ENCODE results near the gene TMEM263. TPM values are rescaled to one million over a fixed set of nuclear protein-coding genes. Genes with fewer than 3 reads are reported as not detected.

The TMEM263 gene
- total and polyA plus RNA-seq, 2 donors (not counting 3 experiments of a cell fraction or from before 2014, with no cell fraction given): 22.5 to 72.5 TPM

GRCh38 chr12:107019546-107019945 is 63.8 kb downstream of the TMEM263 start:
- POLR2A ChIA-PET: no interaction called here
- dilution Hi-C loops (cut with MboI; ENCODE audit: extremely low pct_ligation_motif_present, low sequenced_read_pairs): no loop called here

More at GRCh38 chr12:107019546-107019945, 63.8 kb downstream of the TMEM263 start:
- Histone ChIP-seq H3K9ac (replicated peaks; ENCODE audit: extremely low read depth, insufficient read depth, low read length) (no peak overlapping the region), H4K20me1 (replicated peaks; ENCODE audit: control insufficient read depth, extremely low read depth, insufficient read depth, low read length) (no peaks in the 10 kb centered on the region), H3K4me1 (ENCODE audit: control insufficient read depth, extremely low read depth, insufficient read depth, low read length) (no peaks in the 10 kb centered on the region), H3K9me3 (replicated peaks; ENCODE audit: control insufficient read depth, insufficient read depth, low read length) (no peaks in the 10 kb centered on the region), H3K4me3 (replicated peaks in 1 of 3; ENCODE audit: insufficient read depth in 1 of 3, low read depth in 1 of 3, low read length in 3 of 3) (no peak overlapping the region), H3K27me3 (ENCODE audit: control insufficient read depth in 2 of 2, insufficient read depth in 2 of 2, low read length in 2 of 2) (no peaks in the 10 kb centered on the region), H3K9me1 (replicated peaks; ENCODE audit: control insufficient read depth, extremely low read depth, insufficient read depth, low read length) (no peaks in the 10 kb centered on the region), H3K79me2 (ENCODE audit: control insufficient read depth, insufficient read depth, low read length) (no peaks in the 10 kb centered on the region), H2AFZ (ENCODE audit: low read depth, low read length) (no peak overlapping the region), H3K27ac (ENCODE audit: insufficient read depth, low read depth, low read length) (no peak overlapping the region), H3K4me2 (ENCODE audit: insufficient read depth, low read length) (no peak overlapping the region), H3K36me3 (ENCODE audit: control insufficient read depth in 2 of 2, extremely low read depth in 1 of 2, insufficient read depth in 2 of 2, low read length in 2 of 2) (no peaks in the 10 kb centered on the region)
- CTCF ChIA-PET: no interaction called here
- no peak for DNase-seq (ENCODE audit: low read depth, low spot score)
- BruUV-seq (replicated peaks): no TSS peak
- FAIRE-seq: no peak
- TF ChIP-seq MYC (IDR thresholded peaks at IDR 0.05; ENCODE audit: low read depth, low read length) (no peak), POLR2A (IDR thresholded peaks at IDR 0.05; ENCODE audit: low read depth, low read length) (no peak), MAX (IDR thresholded peaks at IDR 0.05; ENCODE audit: insufficient read depth, insufficient read length) (no peak), POLR2AphosphoS5 (IDR thresholded peaks at IDR 0.05; ENCODE audit: insufficient read depth, low read depth, low read length) (no peak), EZH2 (IDR thresholded peaks at IDR 0.05; ENCODE audit: borderline replicate concordance, low read depth, low read length, severe bottlenecking) (no peak), CTCF (IDR thresholded peaks at IDR 0.05; ENCODE audit: extremely low read depth in 1 of 2, insufficient read depth in 1 of 2, low read depth in 1 of 2, low read length in 2 of 2) (no peak)
- intact Hi-C loops (cut with micrococcal nuclease): no loop called here

Other genes with a start within 250 kb of the TMEM263 start
- gene RIC8B, start 181.2 kb upstream of the TMEM263 start, total RNA-seq: 13.7 and 16.5 TPM in 2 replicates
- gene RIC8B, start 181.2 kb upstream of the TMEM263 start, polyA plus RNA-seq: 4.1 and 4.6 TPM in 2 replicates
- 6.7 and 9.6 TPM in 2 replicates for gene MTERF2, start 31.2 kb downstream of the TMEM263 start, total RNA-seq
- gene MTERF2, start 31.2 kb downstream of the TMEM263 start, polyA plus RNA-seq: 2.2 and 3.4 TPM in 2 replicates
- gene CRY1, start 137.6 kb downstream of the TMEM263 start, total RNA-seq: 21.0 and 24.1 TPM in 2 replicates
- gene CRY1, start 137.6 kb downstream of the TMEM263 start, polyA plus RNA-seq: 11.4 and 14.3 TPM in 2 replicates